ENCODE data around the gene STARD6. TPM values are rescaled to one million over a fixed set of nuclear protein-coding genes. Genes with fewer than 3 reads are reported as not detected.
A peak's percentile ranks its signal among the peaks of the same experiment; 100 is the strongest.

STARD6 gene
- total and polyA plus RNA-seq, 10 of the 15 experiments (the other 5 are each of a cell fraction or from before 2014, with no cell fraction given): 0.10 to 0.84 (median 0.34) TPM; not detected in 3

DNA sequence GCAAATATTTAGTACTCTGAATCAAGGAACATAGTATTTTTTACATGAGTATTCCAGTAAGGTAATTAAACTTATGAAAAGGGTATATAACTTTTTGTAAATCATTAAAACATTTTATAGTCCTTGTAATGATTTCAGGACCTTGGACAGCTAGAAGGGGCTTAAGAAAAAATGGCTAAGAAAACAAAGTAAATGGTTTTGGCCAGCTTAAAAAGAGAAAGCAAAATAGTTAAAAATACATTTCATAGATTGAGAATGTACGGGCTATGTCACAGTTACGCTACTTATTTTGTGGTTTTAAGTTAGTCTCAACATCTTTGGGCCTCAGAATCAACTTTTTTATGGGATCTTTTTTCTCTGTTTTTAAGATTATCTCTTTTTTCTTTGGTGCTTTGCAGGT lies 61.6 kb downstream of the STARD6 start:
- TF ChIP-seq, protein P1, sequence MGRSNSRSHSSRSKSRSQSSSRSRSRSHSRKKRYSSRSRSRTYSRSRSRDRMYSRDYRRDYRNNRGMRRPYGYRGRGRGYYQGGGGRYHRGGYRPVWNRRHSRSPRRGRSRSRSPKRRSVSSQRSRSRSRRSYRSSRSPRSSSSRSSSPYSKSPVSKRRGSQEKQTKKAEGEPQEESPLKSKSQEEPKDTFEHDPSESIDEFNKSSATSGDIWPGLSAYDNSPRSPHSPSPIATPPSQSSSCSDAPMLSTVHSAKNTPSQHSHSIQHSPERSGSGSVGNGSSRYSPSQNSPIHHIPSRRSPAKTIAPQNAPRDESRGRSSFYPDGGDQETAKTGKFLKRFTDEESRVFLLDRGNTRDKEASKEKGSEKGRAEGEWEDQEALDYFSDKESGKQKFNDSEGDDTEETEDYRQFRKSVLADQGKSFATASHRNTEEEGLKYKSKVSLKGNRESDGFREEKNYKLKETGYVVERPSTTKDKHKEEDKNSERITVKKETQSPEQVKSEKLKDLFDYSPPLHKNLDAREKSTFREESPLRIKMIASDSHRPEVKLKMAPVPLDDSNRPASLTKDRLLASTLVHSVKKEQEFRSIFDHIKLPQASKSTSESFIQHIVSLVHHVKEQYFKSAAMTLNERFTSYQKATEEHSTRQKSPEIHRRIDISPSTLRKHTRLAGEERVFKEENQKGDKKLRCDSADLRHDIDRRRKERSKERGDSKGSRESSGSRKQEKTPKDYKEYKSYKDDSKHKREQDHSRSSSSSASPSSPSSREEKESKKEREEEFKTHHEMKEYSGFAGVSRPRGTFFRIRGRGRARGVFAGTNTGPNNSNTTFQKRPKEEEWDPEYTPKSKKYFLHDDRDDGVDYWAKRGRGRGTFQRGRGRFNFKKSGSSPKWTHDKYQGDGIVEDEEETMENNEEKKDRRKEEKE (IDR thresholded peaks at IDR 0.05): no peak
- TF ChIP-seq, protein P2, sequence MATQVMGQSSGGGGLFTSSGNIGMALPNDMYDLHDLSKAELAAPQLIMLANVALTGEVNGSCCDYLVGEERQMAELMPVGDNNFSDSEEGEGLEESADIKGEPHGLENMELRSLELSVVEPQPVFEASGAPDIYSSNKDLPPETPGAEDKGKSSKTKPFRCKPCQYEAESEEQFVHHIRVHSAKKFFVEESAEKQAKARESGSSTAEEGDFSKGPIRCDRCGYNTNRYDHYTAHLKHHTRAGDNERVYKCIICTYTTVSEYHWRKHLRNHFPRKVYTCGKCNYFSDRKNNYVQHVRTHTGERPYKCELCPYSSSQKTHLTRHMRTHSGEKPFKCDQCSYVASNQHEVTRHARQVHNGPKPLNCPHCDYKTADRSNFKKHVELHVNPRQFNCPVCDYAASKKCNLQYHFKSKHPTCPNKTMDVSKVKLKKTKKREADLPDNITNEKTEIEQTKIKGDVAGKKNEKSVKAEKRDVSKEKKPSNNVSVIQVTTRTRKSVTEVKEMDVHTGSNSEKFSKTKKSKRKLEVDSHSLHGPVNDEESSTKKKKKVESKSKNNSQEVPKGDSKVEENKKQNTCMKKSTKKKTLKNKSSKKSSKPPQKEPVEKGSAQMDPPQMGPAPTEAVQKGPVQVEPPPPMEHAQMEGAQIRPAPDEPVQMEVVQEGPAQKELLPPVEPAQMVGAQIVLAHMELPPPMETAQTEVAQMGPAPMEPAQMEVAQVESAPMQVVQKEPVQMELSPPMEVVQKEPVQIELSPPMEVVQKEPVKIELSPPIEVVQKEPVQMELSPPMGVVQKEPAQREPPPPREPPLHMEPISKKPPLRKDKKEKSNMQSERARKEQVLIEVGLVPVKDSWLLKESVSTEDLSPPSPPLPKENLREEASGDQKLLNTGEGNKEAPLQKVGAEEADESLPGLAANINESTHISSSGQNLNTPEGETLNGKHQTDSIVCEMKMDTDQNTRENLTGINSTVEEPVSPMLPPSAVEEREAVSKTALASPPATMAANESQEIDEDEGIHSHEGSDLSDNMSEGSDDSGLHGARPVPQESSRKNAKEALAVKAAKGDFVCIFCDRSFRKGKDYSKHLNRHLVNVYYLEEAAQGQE (IDR thresholded peaks at IDR 0.05; ENCODE audit: low read depth, low read length): peak; percentile 65
- Histone ChIP-seq H3K36me3 (ENCODE audit: control insufficient read depth in 2 of 2, insufficient read depth in 2 of 2, low read length in 1 of 2) (no peaks in the 10 kb centered on the region), H3K4me2 (ENCODE audit: control insufficient read depth, insufficient read depth) (no peak overlapping the region), H3K79me2 (ENCODE audit: control insufficient read depth, insufficient read depth, low read length) (no peaks in the 10 kb centered on the region), H4K20me1 (ENCODE audit: control insufficient read depth, insufficient read depth) (no peaks in the 10 kb centered on the region), H2AFZ (ENCODE audit: control insufficient read depth, low read depth, low read length) (no peak overlapping the region), H3K4me1 (ENCODE audit: control insufficient read depth, insufficient read depth, low read length) (no peaks in the 10 kb centered on the region), H3K27me3 (replicated peaks in 1 of 2; ENCODE audit: control insufficient read depth in 2 of 2, insufficient read depth in 2 of 2, low read length in 1 of 2) (no peaks in the 10 kb centered on the region), H3K27ac (ENCODE audit: control insufficient read depth, insufficient read depth) (no peak overlapping the region), H3K4me3 (no peak overlapping the region), H3K9ac (ENCODE audit: control insufficient read depth, insufficient read depth, low read length) (no peak overlapping the region), H3K9me3 (replicated peaks; ENCODE audit: control insufficient read depth, insufficient read depth, low read length) (no peaks in the 10 kb centered on the region; the same call in 1 of the 3 replicates)
- RAD21 ChIA-PET (ENCODE audit: unreplicated experiment): no interaction called here
- CTCF ChIA-PET: interaction anchor here (0.8 kb wide), 1 partner anchor 177 kb away, joined by 3 read pairs; no protein-coding TSS in a partner anchor
- ATAC-seq (no peak), DNase-seq (ENCODE audit: low read depth, low spot score) (no peak), FAIRE-seq (no peak)
- POLR2A ChIA-PET: no interaction called here
- no TSS peak for BruUV-seq (replicated peaks)
- intact Hi-C loops (cut with micrococcal nuclease; ENCODE audit: unreplicated experiment) (no loop called here), in situ Hi-C loops (cut with MboI) (no loop called here)
- SMC1A ChIA-PET (ENCODE audit: uncharacterized antibody, unreplicated experiment): interaction anchor here (0.5 to 1.4 kb wide), 3 partner anchors 8 to 48 kb away, joined by 3 to 4 read pairs (median 3); no protein-coding TSS in a partner anchor
- WGBS (ENCODE audit: insufficient coverage, insufficient replicate concordance, low lambda C conversion rate, missing lambda C conversion rate): 68% methylated on average over 2 of the region's 2 CpGs

All from GM12878 (cell line).